Ascending aorta (tissue), 2 donors: ENCODE measurements around the gene TMED10. TPM values are rescaled to one million over a fixed set of nuclear protein-coding genes. Genes with fewer than 3 reads are reported as not detected.

Experiments
- DNase-seq, 2 donors: peaks; one replicate each; pipeline ENCODE4 v3.0.0-alpha.2; 2019; ENCODE audit warnings: low spot score in 2 of 2
- H3K27ac ChIP-seq, 2 donors: fragments of 200-600 bp; sonication (generic); one replicate each; pipeline ENCODE4 v1.5.1; 2016 to 2017; ENCODE audit warnings: mild to moderate bottlenecking in 1 of 2
- H3K27me3 ChIP-seq: fragments of 200-600 bp; sonication (generic); one replicate; pipeline ENCODE4 v1.5.1; 2017
- H3K36me3 ChIP-seq, 2 donors: fragments of 200-600 bp; sonication (generic); one replicate each; pipeline ENCODE4 v1.5.1; 2016
- H3K4me1 ChIP-seq, 2 donors: fragments of 200-600 bp; sonication (generic); one replicate each; pipeline ENCODE4 v1.5.1; 2016 to 2017; ENCODE audit warnings: mild to moderate bottlenecking in 1 of 2
- H3K4me3 ChIP-seq, 2 donors: fragments of 200-600 bp; sonication (generic); one replicate each; pipeline ENCODE4 v1.5.1; 2016 to 2017; ENCODE audit warnings: mild to moderate bottlenecking in 1 of 2
- H3K9me3 ChIP-seq, 2 donors: fragments of 200-600 bp; sonication (generic); one replicate each; pipeline ENCODE4 v1.5.1; 2016
- CTCF ChIP-seq, 3 experiments: fragments of 200-600 bp in 2 of 3; fragments of 450-650 bp in 1 of 3; sonication (generic) in 2 of 3; IDR thresholded peaks; one replicate each; pipeline ENCODE4 v1.5.1; 2016 to 2019; ENCODE audit warnings: antibody characterized with exemption in 3 of 3, mild to moderate bottlenecking in 1 of 3, moderate library complexity in 1 of 3
- intact Hi-C: fragments of 100-400 bp; cut with DNase I; formaldehyde crosslinking; loops from one replicate; pipeline ENCODE4 v1.15.1; 2023
- total RNA-seq: library from RNA; depleted of rRNA; stranded (reverse); fragments of >200 nt; gene quantifications from one replicate; pipeline ENCODE4 v1.1.0, GENCODE V29; 2016

TMED10 gene
- total RNA-seq, 1 donor from 2014 or later, result 190 TPM

GRCh38 chr14:75113932-75114539, 62.4 kb downstream of the TMED10 start:
- H3K27ac ChIP-seq, result no peak overlapping the region
- no peak for DNase-seq
- peaks cover 87 to 96% of the 10 kb centered on the region in 2 donors for H3K36me3 ChIP-seq
- H3K4me3 ChIP-seq, result no peak overlapping the region
- H3K4me1 ChIP-seq, result no peaks in the 10 kb centered on the region
- no peak for TF ChIP-seq CTCF (IDR thresholded peaks at IDR 0.05)
- no peaks in the 10 kb centered on the region for H3K9me3 ChIP-seq
- no peaks in the 10 kb centered on the region for H3K27me3 ChIP-seq
- intact Hi-C loops, result no loop called here

GRCh38 chr14:75109877-75110276, 66.5 kb downstream of the TMED10 start:
- Histone ChIP-seq H3K4me3 (no peak overlapping the region), H3K27me3 (no peaks in the 10 kb centered on the region), H3K4me1 (no peaks in the 10 kb centered on the region), H3K9me3 (no peaks in the 10 kb centered on the region), H3K27ac (no peak overlapping the region), H3K36me3 (peaks cover 84 to 99% of the 10 kb centered on the region in 2 donors)
- intact Hi-C loops, result no loop called here
- no peak for TF ChIP-seq CTCF (IDR thresholded peaks at IDR 0.05)
- DNase-seq, result no peak

- no peak overlapping the region for H3K27ac ChIP-seq
Observed at GRCh38 chr14:75107186-75107585, 69.2 kb downstream of the TMED10 start.

GRCh38 chr14:75101491-75101890, 74.9 kb downstream of the TMED10 start:
- H3K27me3 ChIP-seq, result no peaks in the 10 kb centered on the region
- H3K4me3 ChIP-seq, result no peak overlapping the region
- no peaks in the 10 kb centered on the region for H3K9me3 ChIP-seq
- no peak for TF ChIP-seq CTCF (IDR thresholded peaks at IDR 0.05)
- no peak overlapping the region for H3K27ac ChIP-seq
- H3K36me3 ChIP-seq, result peaks cover 64 to 90% of the 10 kb centered on the region in 2 donors
- intact Hi-C loops, result no loop called here
- H3K4me1 ChIP-seq, result no peaks in the 10 kb centered on the region
- no peak for DNase-seq

More at GRCh38 chr14:75107186-75107585, 69.2 kb downstream of the TMED10 start:
- no peak for TF ChIP-seq CTCF (IDR thresholded peaks at IDR 0.05)
- intact Hi-C loops, result no loop called here
- no peaks in the 10 kb centered on the region for H3K9me3 ChIP-seq
- no peaks in the 10 kb centered on the region for H3K4me1 ChIP-seq
- H3K27me3 ChIP-seq, result no peaks in the 10 kb centered on the region
- no peak overlapping the region for H3K4me3 ChIP-seq
- no peak for DNase-seq
- peaks cover 70 to 94% of the 10 kb centered on the region in 2 donors for H3K36me3 ChIP-seq

GRCh38 chr14:75098682-75099081, 77.7 kb downstream of the TMED10 start:
- TF ChIP-seq CTCF (IDR thresholded peaks at IDR 0.05), result no peak
- Histone ChIP-seq H3K9me3 (no peaks in the 10 kb centered on the region), H3K27ac (no peak overlapping the region), H3K27me3 (no peaks in the 10 kb centered on the region), H3K36me3 (peaks cover 67 to 91% of the 10 kb centered on the region in 2 donors), H3K4me1 (no peaks in the 10 kb centered on the region), H3K4me3 (no peak overlapping the region)
- intact Hi-C loops, result no loop called here
- DNase-seq, result no peak

- H3K27me3 ChIP-seq, result no peaks in the 10 kb centered on the region
- H3K36me3 ChIP-seq, result peaks cover 71 to 91% of the 10 kb centered on the region in 2 donors
- H3K4me1 ChIP-seq, result no peaks in the 10 kb centered on the region
- TF ChIP-seq CTCF (IDR thresholded peaks at IDR 0.05), result no peak
- intact Hi-C loops, result no loop called here
- no peak overlapping the region for H3K4me3 ChIP-seq
- no peak overlapping the region for H3K27ac ChIP-seq
- DNase-seq, result no peak
- no peaks in the 10 kb centered on the region for H3K9me3 ChIP-seq
Observed at GRCh38 chr14:75098212-75098611, 78.2 kb downstream of the TMED10 start.
